Renal cortical epithelial cell (primary cell): Measurements from ENCODE around the gene PKD2. TPM values are rescaled to one million over a fixed set of nuclear protein-coding genes. Genes with fewer than 3 reads are reported as not detected.
"Not testable (repeated sequence)": the region's sequence is repeated elsewhere in the genome, so short reads cannot be mapped to it uniquely, and the experiment has no call there.

Experiments used
- DNase-seq: peaks from one replicate; pipeline ENCODE4 v3.0.0-alpha.2; 2011; ENCODE audit warnings: low read depth
- total RNA-seq: library from RNA; depleted of rRNA; stranded (reverse); fragments of >200 nt; gene quantifications from 2 replicates; pipeline ENCODE4 v1.2.3, GENCODE V29; 2014

PKD2 gene
- total RNA-seq, 1 donor from 2014 or later: 189 TPM

GRCh38 chr4:87986508-87986907 lies 20.9 kb upstream of the PKD2 start:
- no peak for DNase-seq

DNA sequence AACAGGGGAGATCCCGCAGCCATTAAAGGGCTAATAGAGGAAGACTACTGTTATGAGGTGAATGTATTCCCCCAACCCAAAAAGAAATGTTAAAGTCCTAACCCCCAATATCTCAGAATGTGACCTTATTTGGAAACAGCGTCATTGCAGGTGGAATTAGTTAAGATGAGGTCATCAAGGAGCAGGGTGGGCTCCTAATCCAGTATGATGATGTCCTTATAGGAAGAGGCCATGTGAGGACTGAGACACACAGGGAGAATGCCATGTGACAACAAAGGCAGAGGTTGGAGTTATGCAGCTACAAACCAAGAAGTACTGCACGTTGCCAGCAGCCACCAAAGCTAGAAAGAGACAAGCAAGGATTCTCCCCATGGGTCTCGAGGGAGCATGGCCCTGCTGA lies 17.7 kb upstream of the PKD2 start:
- DNase-seq: no peak

DNA sequence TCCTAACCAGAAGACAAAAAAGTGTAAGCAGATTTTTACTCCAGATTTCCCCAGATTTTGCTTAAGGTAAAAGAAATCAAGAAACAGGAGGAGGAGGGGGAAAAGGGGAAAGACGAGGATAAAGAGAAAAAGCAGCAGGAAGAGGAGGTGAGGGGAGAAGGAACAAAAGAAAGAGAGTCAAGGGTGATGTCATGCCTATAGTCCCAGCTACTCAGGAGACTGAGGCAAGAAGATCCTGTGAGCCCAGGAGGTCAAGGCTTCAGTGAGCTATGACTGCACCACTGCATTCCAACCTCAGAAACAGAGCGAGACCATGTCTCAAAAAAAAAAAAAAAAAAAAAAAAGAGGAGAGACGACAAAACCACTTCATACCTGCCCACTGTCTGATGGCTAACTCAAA lies 12.0 kb upstream of the PKD2 start:
- no peak for DNase-seq

DNA sequence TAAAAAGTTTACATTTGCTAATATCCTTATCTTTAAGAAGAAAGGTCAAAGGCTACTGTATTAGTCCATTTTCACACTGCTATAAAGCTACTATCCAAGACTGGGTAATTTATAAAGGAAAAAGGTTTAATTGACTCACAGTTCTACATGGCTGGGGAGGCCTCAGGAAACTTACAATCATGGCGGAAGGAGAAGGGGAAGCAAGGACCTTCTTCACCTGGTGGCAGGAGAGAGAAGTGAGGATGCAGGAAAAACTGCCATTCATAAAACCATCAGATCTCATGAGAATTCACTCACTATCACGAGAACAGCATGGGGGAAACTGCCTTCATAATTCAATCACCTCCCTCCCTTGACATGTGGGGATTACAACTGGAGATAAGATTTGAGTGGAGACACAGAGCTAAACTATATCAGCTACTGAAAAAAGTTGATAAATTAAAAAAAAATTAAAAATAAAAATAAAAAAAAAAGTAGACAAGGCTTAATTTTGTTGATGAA lies 8.2 kb upstream of the PKD2 start:
- not testable (repeated sequence) for DNase-seq

GRCh38 chr4:88001871-88002270 lies 5.6 kb upstream of the PKD2 start:
- DNase-seq: no peak

- peak; percentile 87 for DNase-seq
Measured at GRCh38 chr4:88002786-88003185, 4.6 kb upstream of the PKD2 start.

DNA sequence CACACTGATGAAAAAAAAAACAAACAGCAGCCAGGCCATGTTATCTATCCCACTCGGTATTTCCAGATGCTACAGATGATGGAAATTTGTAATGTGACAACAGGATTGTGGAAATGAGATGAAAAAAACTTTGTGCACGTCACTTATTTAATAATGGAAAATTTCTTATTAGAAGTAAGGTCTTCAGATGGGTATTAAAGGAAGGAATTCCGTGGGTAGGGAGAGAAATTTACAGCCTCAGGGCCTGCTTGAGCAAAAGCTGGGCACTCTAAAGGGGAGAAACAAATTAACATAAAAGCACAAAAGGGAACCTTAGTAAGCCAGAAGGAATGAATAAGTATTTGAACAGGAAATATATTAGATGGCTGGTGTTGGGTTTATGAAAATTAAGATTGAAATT lies 4.2 kb upstream of the PKD2 start:
- DNase-seq: peak; percentile 83

GRCh38 chr4:88005076-88005475 lies 2.4 kb upstream of the PKD2 start:
- DNase-seq: no peak

GRCh38 chr4:88005946-88006345 lies 1.5 kb upstream of the PKD2 start:
- no peak for DNase-seq

- DNase-seq: no peak
Measured at GRCh38 chr4:88006956-88007303, 505 bp upstream of the PKD2 start.

GRCh38 chr4:88008122-88008742 lies 797 bp downstream of the PKD2 start:
- peak; percentile 27 for DNase-seq

DNA sequence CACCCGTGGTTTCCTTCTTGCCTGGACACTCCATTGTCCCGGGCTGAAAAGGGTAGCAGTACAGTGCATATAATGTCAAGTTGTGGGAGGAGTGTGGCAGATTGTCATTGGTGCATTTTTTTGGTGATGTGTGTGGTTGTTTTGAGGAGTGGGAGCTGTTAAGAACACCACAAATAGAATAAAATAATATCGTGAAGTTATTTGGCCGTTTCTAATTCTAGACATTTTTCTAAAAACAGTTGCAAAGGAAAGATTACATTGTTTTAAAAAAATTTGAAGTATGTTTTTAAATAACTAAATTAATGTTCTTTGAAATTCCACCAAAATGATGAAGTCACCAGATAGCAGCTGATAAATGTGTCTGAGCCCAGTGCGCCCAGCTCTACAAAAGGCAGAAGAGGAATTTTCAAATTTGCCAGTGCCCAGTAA lies 1.3 kb downstream of the PKD2 start:
- peak; percentile 49 for DNase-seq

GRCh38 chr4:88009871-88010270 lies 2.4 kb downstream of the PKD2 start:
- DNase-seq: peak; percentile 17

DNA sequence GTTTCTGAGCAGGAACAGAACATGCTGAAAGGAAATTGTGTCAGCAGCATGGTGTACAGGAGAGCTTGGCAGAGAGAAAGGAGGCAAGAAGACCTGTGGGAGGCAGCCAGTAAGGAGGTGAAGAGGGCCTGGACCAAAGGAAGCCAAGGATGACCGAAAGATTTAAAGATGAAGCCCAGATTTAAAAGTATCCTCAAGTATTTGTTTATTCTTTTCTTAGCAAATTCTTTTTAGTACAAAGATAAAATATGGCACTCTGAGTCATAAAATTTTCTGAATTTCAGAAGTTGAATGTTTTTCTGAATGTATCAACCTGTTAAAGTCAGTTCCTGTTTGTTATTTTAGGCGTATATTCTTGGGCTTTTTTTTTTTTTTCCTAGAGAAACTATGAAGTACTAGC lies 3.5 kb downstream of the PKD2 start:
- DNase-seq: peak; percentile 18

DNA sequence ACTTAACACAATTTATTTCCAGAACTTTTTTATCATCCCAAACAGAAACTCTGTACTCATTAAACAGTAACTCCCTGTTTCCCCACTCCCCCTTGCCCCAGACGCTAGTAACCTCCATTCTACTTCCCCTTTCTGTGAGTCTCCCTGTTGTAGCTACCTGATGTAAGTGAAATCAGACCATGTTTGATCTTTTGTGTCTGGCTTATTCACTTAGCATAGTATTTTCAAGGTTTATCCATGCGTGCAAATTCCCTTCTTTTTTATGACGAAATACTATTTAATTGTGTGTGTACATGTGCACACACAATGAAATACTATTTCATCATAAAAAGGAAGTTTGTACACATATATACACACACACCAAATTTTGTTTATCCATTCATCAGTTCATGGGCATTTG lies 5.2 kb downstream of the PKD2 start:
- DNase-seq: peak; percentile 86

GRCh38 chr4:88014386-88014905 lies 7.0 kb downstream of the PKD2 start:
- no peak for DNase-seq

- DNase-seq: peak; percentile 74
Measured at GRCh38 chr4:88015659-88016295, 8.3 kb downstream of the PKD2 start.

- DNase-seq: peak; percentile 98
Measured at GRCh38 chr4:88017516-88018297, 10.3 kb downstream of the PKD2 start.

- DNase-seq: peak; percentile 69
Measured at GRCh38 chr4:88018466-88018865, 11.0 kb downstream of the PKD2 start.

GRCh38 chr4:88021824-88022223 lies 14.4 kb downstream of the PKD2 start:
- peak; percentile 80 for DNase-seq

GRCh38 chr4:88022289-88022688 lies 14.9 kb downstream of the PKD2 start:
- DNase-seq: peak; percentile 33

- DNase-seq: not testable (repeated sequence)
Measured at GRCh38 chr4:88025868-88026661, 18.6 kb downstream of the PKD2 start.
